Neutrophil (primary cell): Measurements from ENCODE around the gene FBXL17.

Experiments used
- H3K27ac ChIP-seq: fragments of 200-600 bp; sonication (generic); 2 replicates; pipeline ENCODE4 v1.5.1; 2016; ENCODE audit warnings: mild to moderate bottlenecking, moderate library complexity
- H3K27me3 ChIP-seq: fragments of 200-600 bp; sonication (generic); 2 replicates; pipeline ENCODE4 v1.6.0; 2016; ENCODE audit warnings: mild to moderate bottlenecking
- H3K36me3 ChIP-seq: fragments of 200-600 bp; sonication (generic); 2 replicates; pipeline ENCODE4 v1.5.1; 2017
- H3K4me1 ChIP-seq, 2 experiments: fragments of 200-600 bp in 1 of 2; sonication (generic) in 1 of 2; 1 replicate in 1 of 2; 2 replicates in 1 of 2; pipeline versions ENCODE4 v1.5.1 to v1.6.1; 2013 to 2016; ENCODE audit warnings: low read depth in 1 of 2, low read length in 1 of 2, mild to moderate bottlenecking in 1 of 2, moderate library complexity in 1 of 2; ENCODE audit not compliant: control insufficient read depth in 1 of 2, insufficient read depth in 1 of 2
- H3K4me3 ChIP-seq, 2 experiments: fragments of 200-600 bp in 1 of 2; sonication (generic) in 1 of 2; 1 replicate in 1 of 2; 2 replicates in 1 of 2; pipeline ENCODE4 v1.5.1; 2013 to 2016; ENCODE audit warnings: low read depth in 1 of 2, low read length in 1 of 2, mild to moderate bottlenecking in 1 of 2, moderate library complexity in 1 of 2
- H3K9me3 ChIP-seq: fragments of 200-600 bp; sonication (generic); 2 replicates; pipeline ENCODE4 v1.5.1; 2016
- CTCF ChIP-seq: fragments of 200-600 bp; sonication (generic); IDR thresholded peaks from 2 replicates; pipeline ENCODE4 v1.5.1; 2016; ENCODE audit warnings: antibody characterized with exemption

The FBXL17 gene

GRCh38 chr5:108232805-108233204 is 149.1 kb downstream of the FBXL17 start:
- H3K36me3 ChIP-seq: no peaks in the 10 kb centered on the region
- H3K27ac ChIP-seq: no peak overlapping the region
- H3K27me3 ChIP-seq: no peaks in the 10 kb centered on the region
- no peak overlapping the region for H3K4me3 ChIP-seq
- no peaks in the 10 kb centered on the region for H3K4me1 ChIP-seq
- H3K9me3 ChIP-seq: no peaks in the 10 kb centered on the region
- no peak for TF ChIP-seq CTCF

- TF ChIP-seq CTCF: no peak
- Histone ChIP-seq H3K27ac (no peak overlapping the region), H3K36me3 (no peaks in the 10 kb centered on the region), H3K4me3 (no peak overlapping the region), H3K27me3 (no peaks in the 10 kb centered on the region), H3K9me3 (no peaks in the 10 kb centered on the region), H3K4me1 (no peaks in the 10 kb centered on the region)
Observed at GRCh38 chr5:108222011-108222410, 159.9 kb downstream of the FBXL17 start.

- H3K4me1 ChIP-seq: no peaks in the 10 kb centered on the region
- no peak for TF ChIP-seq CTCF
- H3K27ac ChIP-seq: no peak overlapping the region
- H3K4me3 ChIP-seq: no peak overlapping the region
- H3K9me3 ChIP-seq: no peaks in the 10 kb centered on the region
- no peaks in the 10 kb centered on the region for H3K36me3 ChIP-seq
- H3K27me3 ChIP-seq: no peaks in the 10 kb centered on the region
Observed at GRCh38 chr5:108220834-108221233, 161.1 kb downstream of the FBXL17 start.

GRCh38 chr5:108216890-108217289 is 165.0 kb downstream of the FBXL17 start:
- no peaks in the 10 kb centered on the region for H3K36me3 ChIP-seq
- H3K27ac ChIP-seq: no peak overlapping the region
- H3K27me3 ChIP-seq: no peaks in the 10 kb centered on the region
- no peaks in the 10 kb centered on the region for H3K4me1 ChIP-seq
- no peak overlapping the region for H3K4me3 ChIP-seq
- no peak for TF ChIP-seq CTCF
- H3K9me3 ChIP-seq: no peaks in the 10 kb centered on the region

GRCh38 chr5:108214857-108215256 is 167.0 kb downstream of the FBXL17 start:
- H3K4me1 ChIP-seq: no peaks in the 10 kb centered on the region
- no peaks in the 10 kb centered on the region for H3K27me3 ChIP-seq
- H3K4me3 ChIP-seq: no peak overlapping the region
- H3K36me3 ChIP-seq: no peaks in the 10 kb centered on the region
- TF ChIP-seq CTCF: no peak
- H3K9me3 ChIP-seq: no peaks in the 10 kb centered on the region
- H3K27ac ChIP-seq: no peak overlapping the region

GRCh38 chr5:108212775-108213346 is 169.0 kb downstream of the FBXL17 start:
- no peak for TF ChIP-seq CTCF
- no peak overlapping the region for H3K4me3 ChIP-seq

More at GRCh38 chr5:108212775-108213346, 169.0 kb downstream of the FBXL17 start:
- no peaks in the 10 kb centered on the region for H3K27me3 ChIP-seq
- no peaks in the 10 kb centered on the region for H3K4me1 ChIP-seq
- no peaks in the 10 kb centered on the region for H3K9me3 ChIP-seq
- H3K36me3 ChIP-seq: no peaks in the 10 kb centered on the region
- no peak overlapping the region for H3K27ac ChIP-seq
